Measurements from ENCODE around the gene CHMP2A.

The CHMP2A gene

GRCh38 chr19:58572026-58572817 is 17.3 kb upstream of the CHMP2A start:
- peak overlapping the region; percentile 62 to 89 (median 74) for H3K4me3 ChIP-seq
- peaks cover 54 to 78% (median 70%) of the 10 kb centered on the region in 10 experiments for H3K4me1 ChIP-seq
- peaks cover 0 to 20% (median 8%) of the 10 kb centered on the region in 11 experiments; a peak in 13 of 22 replicates for H3K36me3 ChIP-seq
- H3K27me3 ChIP-seq = no peaks in the 10 kb centered on the region
- no peaks in the 10 kb centered on the region for H3K9me3 ChIP-seq (replicated peaks in 1 of 11)
- TF ChIP-seq Cebpa-rat (IDR thresholded peaks at IDR 0.05) = no peak
- peak overlapping the region; percentile 95 to 99 (median 99) for H3K4me2 ChIP-seq
- H3K27ac ChIP-seq = peak overlapping the region; percentile 88 to 99 (median 97)
- no peaks in the 10 kb centered on the region; a peak in 1 of 22 replicates for H4K20me1 ChIP-seq
- peak overlapping the region; percentile 82 to 94 (median 91) for H3K9ac ChIP-seq

GRCh38 chr19:58571575-58571947 is 16.7 kb upstream of the CHMP2A start:
- H3K27me3 ChIP-seq = no peaks in the 10 kb centered on the region
- no peak; a peak in 1 of 22 replicates for TF ChIP-seq Cebpa-rat (IDR thresholded peaks at IDR 0.05)

GRCh38 chr19:58570770-58571574 is 16.1 kb upstream of the CHMP2A start:
- Histone ChIP-seq H3K4me3 (peak overlapping the region; percentile 23 to 89 (median 74)), H3K9ac (peak overlapping the region; percentile 63 to 94 (median 89)), H3K36me3 (peaks cover 5 to 31% (median 17%) of the 10 kb centered on the region in 11 experiments; a peak in 16 of 22 replicates), H4K20me1 (no peaks in the 10 kb centered on the region; a peak in 1 of 22 replicates), H3K4me2 (peak overlapping the region; percentile 95 to 99 (median 99)), H3K9me3 (replicated peaks in 1 of 11) (no peaks in the 10 kb centered on the region), H3K27me3 (no peaks in the 10 kb centered on the region), H3K27ac (peak overlapping the region; percentile 61 to 99 (median 96)), H3K4me1 (peaks cover 48 to 74% (median 63%) of the 10 kb centered on the region in 10 experiments)
- peak in 8 of 11 experiments; percentile 33 to 96 (median 73); a peak in 11 of 22 replicates for TF ChIP-seq Cebpa-rat (IDR thresholded peaks at IDR 0.05)

More at GRCh38 chr19:58571575-58571947, 16.7 kb upstream of the CHMP2A start:
- no peaks in the 10 kb centered on the region; a peak in 1 of 22 replicates for H4K20me1 ChIP-seq
- no peaks in the 10 kb centered on the region for H3K9me3 ChIP-seq (replicated peaks in 1 of 11)
- peak overlapping the region; percentile 63 to 94 (median 89) for H3K9ac ChIP-seq
- peak overlapping the region; percentile 62 to 89 (median 74); a peak in 17 of 20 replicates for H3K4me3 ChIP-seq
- H3K27ac ChIP-seq = peak overlapping the region; percentile 61 to 99 (median 96)
- H3K4me2 ChIP-seq = peak overlapping the region; percentile 95 to 99 (median 99)
- peaks cover 1 to 26% (median 14%) of the 10 kb centered on the region in 11 experiments; a peak in 16 of 22 replicates for H3K36me3 ChIP-seq
- H3K4me1 ChIP-seq = peaks cover 49 to 72% (median 64%) of the 10 kb centered on the region in 10 experiments

GRCh38 chr19:58569943-58570670 is 15.2 kb upstream of the CHMP2A start:
- H3K4me2 ChIP-seq = peak overlapping the region; percentile 95 to 99 (median 99)
- peaks cover 48 to 71% (median 62%) of the 10 kb centered on the region in 10 experiments for H3K4me1 ChIP-seq
- no peaks in the 10 kb centered on the region; a peak in 1 of 22 replicates for H4K20me1 ChIP-seq
- peak in 6 of 11 experiments; percentile 24 to 75 (median 57); a peak in 5 of 22 replicates for TF ChIP-seq Cebpa-rat (IDR thresholded peaks at IDR 0.05)
- no peaks in the 10 kb centered on the region for H3K9me3 ChIP-seq (replicated peaks in 1 of 11)
- H3K9ac ChIP-seq = peak overlapping the region; percentile 63 to 94 (median 89)
- peaks cover 5 to 31% (median 17%) of the 10 kb centered on the region in 11 experiments; a peak in 16 of 22 replicates for H3K36me3 ChIP-seq
- peak overlapping the region; percentile 23 to 89 (median 74); a peak in 18 of 20 replicates for H3K4me3 ChIP-seq
- no peaks in the 10 kb centered on the region for H3K27me3 ChIP-seq
- H3K27ac ChIP-seq = peak overlapping the region; percentile 61 to 99 (median 96); a peak in 21 of 22 replicates

- H3K27me3 ChIP-seq = no peaks in the 10 kb centered on the region
- H3K36me3 ChIP-seq = peaks cover 5 to 31% (median 17%) of the 10 kb centered on the region in 11 experiments; a peak in 16 of 22 replicates
- no peaks in the 10 kb centered on the region; a peak in 1 of 22 replicates for H4K20me1 ChIP-seq
- peak overlapping the region; percentile 95 to 99 (median 99) for H3K4me2 ChIP-seq
- TF ChIP-seq Cebpa-rat (IDR thresholded peaks at IDR 0.05) = no peak
- H3K4me1 ChIP-seq = peaks cover 48 to 71% (median 61%) of the 10 kb centered on the region in 10 experiments
- H3K9ac ChIP-seq = peak overlapping the region; percentile 28 to 94 (median 89); a peak in 19 of 22 replicates
- H3K27ac ChIP-seq = peak overlapping the region in 10 of 11 experiments; percentile 7 to 99 (median 96); a peak in 19 of 22 replicates
- no peaks in the 10 kb centered on the region for H3K9me3 ChIP-seq (replicated peaks in 1 of 11)
- peak overlapping the region in 7 of 10 experiments; percentile 62 to 89 (median 76); a peak in 12 of 20 replicates for H3K4me3 ChIP-seq
These were observed 14.5 kb upstream of the CHMP2A start for GRCh38 chr19:58569191-58569942.

- Histone ChIP-seq H3K27ac (peak overlapping the region in 8 of 11 experiments; percentile 92 to 99 (median 98); a peak in 14 of 22 replicates), H3K36me3 (peaks cover 5 to 31% (median 17%) of the 10 kb centered on the region in 11 experiments; a peak in 16 of 22 replicates), H3K4me1 (peaks cover 49 to 71% (median 61%) of the 10 kb centered on the region in 10 experiments), H3K4me3 (no peak overlapping the region; a peak in 1 of 20 replicates), H3K9me3 (replicated peaks in 1 of 11) (no peaks in the 10 kb centered on the region), H3K4me2 (peak overlapping the region in 10 of 11 experiments; percentile 95 to 99 (median 99); a peak in 19 of 22 replicates), H4K20me1 (peaks cover 0 to 3% (median 0%) of the 10 kb centered on the region in 11 experiments; a peak in 2 of 22 replicates), H3K9ac (peak overlapping the region in 9 of 11 experiments; percentile 28 to 94 (median 91); a peak in 14 of 22 replicates), H3K27me3 (peaks cover 0 to 4% (median 0%) of the 10 kb centered on the region in 11 experiments; a peak in 1 of 22 replicates)
- TF ChIP-seq Cebpa-rat (IDR thresholded peaks at IDR 0.05) = no peak
These were observed 13.7 kb upstream of the CHMP2A start for GRCh38 chr19:58568453-58569130.

- H3K36me3 ChIP-seq = peaks cover 5 to 31% (median 17%) of the 10 kb centered on the region in 11 experiments; a peak in 16 of 22 replicates
- no peaks in the 10 kb centered on the region for H3K9me3 ChIP-seq (replicated peaks in 1 of 11)
- no peak overlapping the region for H3K4me2 ChIP-seq
- H3K27me3 ChIP-seq = peaks cover 0 to 19% (median 0%) of the 10 kb centered on the region in 11 experiments; a peak in 8 of 22 replicates
- H3K27ac ChIP-seq = peak overlapping the region in 1 of 11 experiments; percentile 23; a peak in 2 of 22 replicates
- H3K9ac ChIP-seq = no peak overlapping the region
- H4K20me1 ChIP-seq = peaks cover 0 to 19% (median 0%) of the 10 kb centered on the region in 11 experiments; a peak in 3 of 22 replicates
- no peak overlapping the region for H3K4me3 ChIP-seq
- TF ChIP-seq Cebpa-rat (IDR thresholded peaks at IDR 0.05) = no peak
- peaks cover 60 to 79% (median 69%) of the 10 kb centered on the region in 10 experiments for H3K4me1 ChIP-seq
These were observed 12.1 kb upstream of the CHMP2A start for GRCh38 chr19:58566989-58567388.
